ENCODE results near the gene LONRF2. TPM values are rescaled to one million over a fixed set of nuclear protein-coding genes. Genes with fewer than 3 reads are reported as not detected.

The LONRF2 gene
- total and polyA plus RNA-seq, 2 of the 13 experiments (the other 11 are each of a cell fraction or from before 2014, with no cell fraction given), result not detected

DNA sequence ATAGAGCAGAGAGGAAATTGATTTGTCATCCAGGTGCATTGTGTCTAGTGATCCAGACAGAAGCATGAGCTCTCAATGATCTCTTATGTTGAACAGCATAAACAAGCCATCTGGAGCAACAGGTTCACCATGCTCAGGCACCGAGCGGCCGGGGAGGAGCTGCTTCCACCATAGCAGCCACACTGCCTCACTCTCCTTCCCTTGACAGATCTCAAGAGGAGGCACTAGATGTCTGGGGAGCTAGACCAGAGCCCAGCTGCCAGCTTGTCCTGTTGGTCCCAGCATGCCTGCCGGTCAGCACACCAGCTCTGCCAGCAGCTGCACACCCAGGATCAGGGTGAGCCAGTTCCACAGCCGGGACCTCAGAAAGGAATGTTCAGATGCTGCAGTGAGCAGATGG lies 17.5 kb upstream of the LONRF2 start:
- no TSS peak for BruUV-seq (replicated peaks)
- in situ Hi-C loops (cut with HindIII; ENCODE audit: extremely low pct_ligation_motif_present, low pct_unique_long_range_greater_than_20kb), result no loop called here
- Histone ChIP-seq H3K27ac (ENCODE audit: extremely low read length, insufficient read depth, low read length) (no peak overlapping the region), H2AFZ (ENCODE audit: low read length) (no peak overlapping the region), H3K4me1 (ENCODE audit: insufficient read depth, low read length) (no peaks in the 10 kb centered on the region), H3K4me3 (replicated peaks in 1 of 3; ENCODE audit: insufficient read depth in 1 of 3, low read depth in 2 of 3, low read length in 3 of 3) (no peak overlapping the region), H3K9me3 (ENCODE audit: low read length) (peaks cover 4% of the 10 kb centered on the region; the same call in 1 of the 2 replicates), H3K4me2 (ENCODE audit: low read depth, low read length) (no peak overlapping the region), H3K27me3 (ENCODE audit: control insufficient read depth in 1 of 2, insufficient read depth in 2 of 2, low read length in 2 of 2) (peaks cover 0 to 24% of the 10 kb centered on the region in 2 experiments; a peak in 3 of 5 replicates), H3K9ac (ENCODE audit: insufficient read depth, low read depth, low read length) (no peak overlapping the region), H4K20me1 (ENCODE audit: insufficient read depth, low read length) (no peaks in the 10 kb centered on the region), H3K79me2 (ENCODE audit: insufficient read depth, low read length) (no peaks in the 10 kb centered on the region), H3K36me3 (replicated peaks in 1 of 2; ENCODE audit: control insufficient read depth in 1 of 2, insufficient read depth in 2 of 2, low read length in 2 of 2) (no peaks in the 10 kb centered on the region)
- ChIA-PET CTCF (ENCODE audit: low intra/inter-chr PET ratio, low total read pairs) (no interaction called here), POLR2A (no interaction called here)
- DNase-seq (ENCODE audit: low spot score) (no peak), ATAC-seq (no peak), FAIRE-seq (no peak)
- intact Hi-C loops (cut with micrococcal nuclease; ENCODE audit: unreplicated experiment), result no loop called here
- TF ChIP-seq ZNF367 (CRISPR knock-in tag; IDR thresholded peaks at IDR 0.05; ENCODE audit: borderline replicate concordance) (no peak), FOXK1 (CRISPR knock-in tag; IDR thresholded peaks at IDR 0.05; ENCODE audit: borderline replicate concordance, low read depth) (no peak), ARHGAP35 (CRISPR knock-in tag; IDR thresholded peaks at IDR 0.05; ENCODE audit: borderline replicate concordance) (no peak), ZNF337 (CRISPR knock-in tag; IDR thresholded peaks at IDR 0.05; ENCODE audit: borderline replicate concordance, low read depth) (no peak), RXRB (CRISPR knock-in tag; IDR thresholded peaks at IDR 0.05; ENCODE audit: borderline replicate concordance) (no peak), RBM39 (IDR thresholded peaks at IDR 0.05; ENCODE audit: low read depth, low read length, poor library complexity, severe bottlenecking) (no peak)
- TF ChIP-seq, protein P1, sequence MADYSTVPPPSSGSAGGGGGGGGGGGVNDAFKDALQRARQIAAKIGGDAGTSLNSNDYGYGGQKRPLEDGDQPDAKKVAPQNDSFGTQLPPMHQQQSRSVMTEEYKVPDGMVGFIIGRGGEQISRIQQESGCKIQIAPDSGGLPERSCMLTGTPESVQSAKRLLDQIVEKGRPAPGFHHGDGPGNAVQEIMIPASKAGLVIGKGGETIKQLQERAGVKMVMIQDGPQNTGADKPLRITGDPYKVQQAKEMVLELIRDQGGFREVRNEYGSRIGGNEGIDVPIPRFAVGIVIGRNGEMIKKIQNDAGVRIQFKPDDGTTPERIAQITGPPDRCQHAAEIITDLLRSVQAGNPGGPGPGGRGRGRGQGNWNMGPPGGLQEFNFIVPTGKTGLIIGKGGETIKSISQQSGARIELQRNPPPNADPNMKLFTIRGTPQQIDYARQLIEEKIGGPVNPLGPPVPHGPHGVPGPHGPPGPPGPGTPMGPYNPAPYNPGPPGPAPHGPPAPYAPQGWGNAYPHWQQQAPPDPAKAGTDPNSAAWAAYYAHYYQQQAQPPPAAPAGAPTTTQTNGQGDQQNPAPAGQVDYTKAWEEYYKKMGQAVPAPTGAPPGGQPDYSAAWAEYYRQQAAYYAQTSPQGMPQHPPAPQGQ (CRISPR knock-in tag; IDR thresholded peaks at IDR 0.05; ENCODE audit: borderline replicate concordance), result no peak
- TF ChIP-seq, protein P2, sequence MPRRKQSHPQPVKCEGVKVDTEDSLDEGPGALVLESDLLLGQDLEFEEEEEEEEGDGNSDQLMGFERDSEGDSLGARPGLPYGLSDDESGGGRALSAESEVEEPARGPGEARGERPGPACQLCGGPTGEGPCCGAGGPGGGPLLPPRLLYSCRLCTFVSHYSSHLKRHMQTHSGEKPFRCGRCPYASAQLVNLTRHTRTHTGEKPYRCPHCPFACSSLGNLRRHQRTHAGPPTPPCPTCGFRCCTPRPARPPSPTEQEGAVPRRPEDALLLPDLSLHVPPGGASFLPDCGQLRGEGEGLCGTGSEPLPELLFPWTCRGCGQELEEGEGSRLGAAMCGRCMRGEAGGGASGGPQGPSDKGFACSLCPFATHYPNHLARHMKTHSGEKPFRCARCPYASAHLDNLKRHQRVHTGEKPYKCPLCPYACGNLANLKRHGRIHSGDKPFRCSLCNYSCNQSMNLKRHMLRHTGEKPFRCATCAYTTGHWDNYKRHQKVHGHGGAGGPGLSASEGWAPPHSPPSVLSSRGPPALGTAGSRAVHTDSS (CRISPR knock-in tag; conservative IDR thresholded peaks at IDR 0.05), result no peak
- 0% methylated on average over 5 of the region's 5 CpGs for WGBS (ENCODE audit: low lambda C conversion rate)
